ENCODE data around the gene DENND1B.

DENND1B gene

GRCh38 chr1:197686231-197686630 is 89.0 kb downstream of the DENND1B start:
- DNase-seq (ENCODE audit: low read depth in 2 of 2): no peak

- no peak for DNase-seq (ENCODE audit: low read depth in 2 of 2)
Observed at GRCh38 chr1:197685785-197686184, 89.5 kb downstream of the DENND1B start.

GRCh38 chr1:197683895-197684553 is 91.3 kb downstream of the DENND1B start:
- no peak for DNase-seq (ENCODE audit: low read depth in 2 of 2)

GRCh38 chr1:197683280-197683679 is 92.0 kb downstream of the DENND1B start:
- no peak for DNase-seq (ENCODE audit: low read depth in 2 of 2)

GRCh38 chr1:197680311-197680710 is 95.0 kb downstream of the DENND1B start:
- no peak for DNase-seq (ENCODE audit: low read depth in 2 of 2)

GRCh38 chr1:197677752-197678295 is 97.5 kb downstream of the DENND1B start:
- no peak for DNase-seq (ENCODE audit: low read depth in 2 of 2)

GRCh38 chr1:197677313-197677712 is 98.0 kb downstream of the DENND1B start:
- DNase-seq (ENCODE audit: low read depth in 2 of 2): no peak

GRCh38 chr1:197675583-197676208 is 99.6 kb downstream of the DENND1B start:
- no peak for DNase-seq (ENCODE audit: low read depth in 2 of 2)

- no peak for DNase-seq (ENCODE audit: low read depth in 2 of 2)
Observed at GRCh38 chr1:197674286-197674685, 101.0 kb downstream of the DENND1B start.

GRCh38 chr1:197673292-197673691 is 102.0 kb downstream of the DENND1B start:
- no peak for DNase-seq (ENCODE audit: low read depth in 2 of 2)

GRCh38 chr1:197672347-197672746 is 102.9 kb downstream of the DENND1B start:
- DNase-seq (ENCODE audit: low read depth in 2 of 2): no peak

GRCh38 chr1:197671920-197672319 is 103.4 kb downstream of the DENND1B start:
- DNase-seq (ENCODE audit: low read depth in 2 of 2): no peak

- DNase-seq (ENCODE audit: low read depth in 2 of 2): no peak
Observed at GRCh38 chr1:197671140-197671539, 104.1 kb downstream of the DENND1B start.

GRCh38 chr1:197666769-197667285 is 108.5 kb downstream of the DENND1B start:
- no peak for DNase-seq (ENCODE audit: low read depth in 2 of 2)

GRCh38 chr1:197664391-197664790 is 110.9 kb downstream of the DENND1B start:
- no peak for DNase-seq (ENCODE audit: low read depth in 2 of 2)

- DNase-seq (ENCODE audit: low read depth in 2 of 2): no peak
Observed at GRCh38 chr1:197663162-197663953, 111.9 kb downstream of the DENND1B start.

GRCh38 chr1:197660389-197660788 is 114.9 kb downstream of the DENND1B start:
- no peak for DNase-seq (ENCODE audit: low read depth in 2 of 2)

- no peak for DNase-seq (ENCODE audit: low read depth in 2 of 2)
Observed at GRCh38 chr1:197659171-197659570, 116.1 kb downstream of the DENND1B start.

GRCh38 chr1:197649188-197649587 is 126.1 kb downstream of the DENND1B start:
- DNase-seq (ENCODE audit: low read depth in 2 of 2): no peak

- DNase-seq (ENCODE audit: low read depth in 2 of 2): no peak
Observed at GRCh38 chr1:197638316-197638715, 137.0 kb downstream of the DENND1B start.

- no peak for DNase-seq (ENCODE audit: low read depth in 2 of 2)
Observed at GRCh38 chr1:197637406-197637805, 137.9 kb downstream of the DENND1B start.

GRCh38 chr1:197633447-197634078 is 141.7 kb downstream of the DENND1B start:
- no peak for DNase-seq (ENCODE audit: low read depth in 2 of 2)

All from stimulated activated CD4-positive, alpha-beta T cell treated with anti-CD3 and anti-CD28 coated beads, Interleukin-15, amount 100 ng/mL, for 48 hours (primary cell).